Activated gamma-delta T cell (primary cell): Measurements from ENCODE around the gene AADAT.
"Not testable (repeated sequence)": the region's sequence is repeated elsewhere in the genome, so short reads cannot be mapped to it uniquely, and the experiment has no call there.

Experiments
- DNase-seq: peaks from one replicate; lab custom pipeline; 2025; lab: John Stamatoyannopoulos, UW

AADAT gene

DNA sequence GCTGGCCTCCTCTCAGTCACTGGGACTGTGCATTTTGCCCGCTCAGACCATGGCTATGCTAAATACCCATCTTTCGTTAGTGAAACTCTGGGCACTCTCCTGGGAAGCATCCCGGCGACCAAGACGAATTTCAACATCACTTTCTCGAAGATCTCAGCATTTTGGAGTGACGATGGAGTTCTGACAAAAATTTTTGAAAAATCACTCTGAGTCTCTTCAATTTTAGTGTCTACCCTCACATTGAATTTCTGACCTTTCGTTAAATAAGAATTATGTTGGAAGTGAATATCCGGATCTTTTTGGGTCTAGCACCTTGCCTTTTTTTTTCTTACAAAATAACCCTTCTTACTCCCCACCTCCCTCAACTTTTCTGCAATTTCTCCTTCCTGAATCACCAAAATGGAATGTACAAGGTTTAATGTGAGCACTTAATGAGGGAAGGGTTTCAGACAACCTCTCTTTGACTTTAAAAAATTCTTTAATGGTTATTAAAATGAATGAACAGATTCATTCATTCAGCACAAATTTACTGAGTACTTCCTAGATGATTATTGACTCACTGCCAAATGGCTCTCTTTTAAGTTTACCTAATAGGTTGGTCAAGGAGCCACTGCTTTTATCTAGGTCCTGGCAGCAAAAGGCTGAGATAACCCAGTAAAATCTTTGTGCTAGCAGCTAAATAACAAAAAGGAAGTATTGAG, 746 bp upstream of the AADAT start:
- no peak for DNase-seq

DNA sequence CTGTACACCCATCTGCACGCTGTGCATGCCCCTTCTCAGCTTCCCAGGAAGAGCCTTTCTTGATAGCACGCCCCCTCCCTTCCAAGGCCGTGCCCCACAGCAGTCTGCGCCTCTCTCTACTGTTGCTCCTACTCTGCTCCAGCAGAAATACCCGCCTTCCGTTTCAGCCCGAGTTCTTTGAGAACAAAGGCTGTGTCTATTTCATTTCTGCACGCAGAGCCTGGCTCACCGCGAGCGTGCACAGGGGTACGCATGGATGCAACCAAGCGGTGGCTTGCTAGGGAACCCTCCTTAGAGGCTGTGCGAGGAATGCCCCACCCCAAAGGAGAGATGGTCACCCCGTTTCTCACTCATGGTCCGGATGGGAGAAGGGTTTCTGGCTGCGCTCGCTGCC, 485 bp downstream of the AADAT start:
- DNase-seq, result no peak

DNA sequence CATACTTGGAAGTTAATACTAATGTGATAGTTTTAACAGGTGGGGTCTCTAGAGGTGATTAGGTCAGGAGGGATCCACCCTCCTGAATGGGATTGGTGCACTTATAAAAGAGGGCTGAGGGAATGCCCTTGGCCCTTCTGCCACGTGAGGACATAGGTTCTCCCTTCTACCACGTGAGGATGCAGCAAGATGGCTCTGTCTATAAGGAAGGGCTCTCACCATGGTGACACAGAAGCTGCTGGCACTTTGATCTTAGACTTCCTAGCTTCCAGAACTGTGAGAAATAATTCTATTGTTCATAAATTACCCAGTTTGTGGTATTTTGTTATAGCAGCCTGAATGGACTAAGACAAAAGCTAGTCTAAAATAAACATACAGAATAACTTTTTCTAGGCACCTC, 1.0 kb downstream of the AADAT start:
- no peak for DNase-seq

DNA sequence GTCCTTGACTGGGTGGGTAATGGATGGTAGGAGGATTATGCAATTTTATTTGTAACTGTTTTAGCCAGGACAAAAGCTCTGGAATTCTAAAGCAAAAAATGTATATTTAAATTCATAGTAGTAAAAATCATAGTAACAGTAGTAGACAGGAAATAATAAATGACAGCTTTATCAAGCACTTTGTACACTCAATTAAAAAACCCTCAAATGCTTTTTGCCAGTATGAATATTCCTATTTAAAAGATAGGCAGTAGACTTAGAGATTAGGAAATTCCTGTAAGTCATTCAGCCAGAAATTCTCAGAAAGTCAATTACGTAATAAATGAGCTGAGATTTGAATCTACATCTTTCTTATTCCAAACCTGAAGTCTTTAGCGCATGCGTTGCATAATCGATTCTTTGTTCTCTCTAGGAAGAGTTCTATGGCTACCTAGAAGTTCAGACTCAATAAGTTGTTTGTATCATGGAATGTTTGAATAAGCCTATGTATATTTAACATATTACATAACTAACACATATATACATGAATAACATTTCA, 2.5 kb downstream of the AADAT start:
- DNase-seq, result no peak

DNA sequence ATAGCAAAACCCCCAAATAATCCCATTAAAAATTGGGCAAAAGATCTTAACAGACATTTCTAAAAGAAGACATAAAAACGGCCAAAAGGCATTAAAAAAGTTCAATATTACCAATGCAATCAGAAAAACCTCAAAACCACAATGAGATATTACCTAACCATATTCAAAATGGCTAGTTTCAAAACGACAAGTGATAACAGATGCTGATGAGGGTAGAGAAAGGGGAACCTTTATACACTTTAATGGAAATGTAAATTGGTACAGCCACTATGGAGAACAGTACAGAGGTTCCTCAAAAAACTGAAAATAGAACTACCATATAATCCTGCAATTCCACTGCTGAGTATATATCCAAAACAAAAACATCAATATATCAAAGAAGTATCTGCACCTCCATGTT, 6.2 kb downstream of the AADAT start:
- no peak for DNase-seq

DNA sequence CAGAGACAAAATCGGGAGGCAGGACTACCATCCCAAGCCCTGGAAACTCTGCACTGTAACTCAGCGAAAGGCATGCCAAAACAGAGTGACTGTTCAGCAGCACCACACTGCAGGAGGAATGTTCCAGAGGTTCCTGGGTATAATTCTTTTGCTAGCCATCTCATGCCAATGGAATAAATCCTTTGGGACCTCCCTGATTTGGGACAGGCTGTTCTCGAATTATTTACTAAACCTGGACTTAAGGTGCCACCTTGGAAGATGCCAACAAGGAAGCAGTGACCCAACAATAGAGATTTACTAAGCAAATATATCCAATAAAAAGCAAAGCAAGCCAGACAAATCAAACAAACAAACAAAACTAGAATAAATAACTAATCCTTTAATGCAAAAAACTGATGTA, 9.3 kb downstream of the AADAT start:
- DNase-seq, result no peak

DNA sequence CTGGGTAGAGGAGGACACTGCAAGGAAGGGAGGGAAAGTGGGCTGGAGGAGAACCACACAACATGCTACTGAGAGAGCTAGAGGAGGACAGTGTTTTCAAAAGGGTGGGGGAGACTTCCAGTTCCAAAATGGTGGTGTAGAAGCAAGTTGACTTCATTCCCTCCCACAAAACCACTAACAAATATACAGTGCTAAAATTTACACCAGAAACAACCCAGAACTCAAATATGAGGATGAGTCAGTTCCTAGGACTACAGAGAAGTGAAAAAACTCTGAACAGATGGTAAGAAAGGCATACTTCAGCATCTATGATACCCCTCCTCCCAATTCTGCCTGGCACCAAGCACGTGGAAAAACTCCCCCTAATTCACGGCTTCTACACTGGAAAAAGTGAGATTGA, 9.8 kb downstream of the AADAT start:
- DNase-seq, result no peak

DNA sequence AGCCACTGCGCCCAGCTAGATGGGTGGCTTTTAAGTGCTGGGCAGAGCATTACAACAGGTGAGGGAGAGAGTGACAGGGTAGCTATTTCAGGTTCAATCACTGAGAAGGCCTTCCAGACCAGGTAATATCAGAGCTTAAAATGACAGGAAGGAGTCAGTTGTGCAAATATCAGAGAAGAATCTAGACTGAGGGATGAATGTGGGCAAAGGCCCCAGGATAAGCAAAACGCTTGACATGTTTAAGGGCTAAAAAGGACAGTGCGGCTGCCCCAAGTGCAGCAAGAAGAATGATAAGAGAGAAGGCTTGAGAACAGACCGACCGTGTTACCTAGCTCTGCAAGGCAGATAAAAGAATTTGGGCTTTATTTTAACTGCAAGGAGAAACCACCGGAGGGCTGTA, 18.6 kb downstream of the AADAT start:
- no peak for DNase-seq

DNA sequence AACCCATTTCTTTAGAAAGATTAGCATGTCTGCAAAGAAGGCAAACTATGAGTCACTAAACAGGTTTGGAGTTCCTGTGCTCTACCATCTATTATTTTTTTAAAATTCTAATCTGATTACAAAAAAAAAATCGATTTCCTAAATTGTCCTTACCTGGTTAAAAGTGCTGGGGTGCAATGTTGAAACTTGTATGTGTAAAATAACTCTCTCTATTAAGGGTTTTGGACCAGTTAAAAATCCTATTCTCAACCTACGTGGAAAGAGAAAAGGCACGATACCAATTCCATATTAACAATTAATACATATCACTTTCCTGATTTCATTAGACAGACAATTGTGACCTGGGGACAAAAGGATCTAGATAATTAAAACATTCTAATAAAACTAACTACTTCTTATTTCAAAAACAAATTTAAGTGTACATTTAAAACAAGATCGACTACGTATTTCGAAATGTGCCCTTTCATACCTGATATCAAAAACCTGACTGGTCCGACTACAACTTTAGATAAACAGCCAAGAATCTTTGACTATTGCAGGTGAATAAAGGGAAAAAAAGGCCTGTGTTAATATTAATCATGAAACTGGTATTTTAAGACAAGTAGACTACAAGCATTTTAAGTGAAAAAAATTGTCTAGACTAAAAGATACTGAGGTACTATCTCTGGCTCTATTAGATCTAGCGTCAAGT, 21.2 kb downstream of the AADAT start:
- DNase-seq, result no peak

DNA sequence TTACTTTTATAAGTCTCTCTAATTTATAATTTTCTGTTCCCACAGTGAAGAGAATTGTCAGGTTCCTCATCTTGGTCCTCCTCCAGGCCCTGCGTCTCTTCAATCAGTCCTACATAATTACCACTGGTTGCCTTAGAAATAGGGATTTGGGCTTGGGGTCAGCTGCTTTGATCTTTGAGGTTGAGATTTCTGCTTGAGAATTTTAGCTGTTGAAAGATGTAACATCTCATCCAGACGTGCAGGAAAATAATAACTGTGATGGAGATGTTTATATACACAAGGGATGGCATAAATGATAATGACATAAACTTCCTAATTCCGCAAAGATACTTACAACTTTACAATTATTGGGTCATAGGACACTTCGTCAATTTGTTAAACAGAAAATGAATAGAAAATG, 30.3 kb downstream of the AADAT start:
- DNase-seq, result no peak

DNA sequence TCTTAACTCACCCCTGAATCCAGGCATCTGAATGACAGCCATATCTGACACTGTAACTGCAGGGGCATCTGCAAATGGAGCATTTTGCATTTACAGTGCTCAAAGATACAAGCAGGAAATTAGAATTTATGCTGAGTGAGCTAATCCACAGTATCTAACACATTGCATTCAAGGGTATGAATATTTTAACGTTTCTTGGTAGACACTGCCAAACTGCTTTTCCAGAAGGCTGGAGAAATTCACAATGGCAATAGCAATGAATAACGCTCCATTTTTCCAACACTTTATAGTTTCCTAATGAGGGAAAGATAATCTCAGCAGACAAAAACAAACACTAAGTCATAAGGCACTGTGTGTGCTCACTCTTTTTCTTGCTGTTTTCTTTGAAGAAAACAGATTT, 30.9 kb downstream of the AADAT start:
- DNase-seq, result no peak

DNA sequence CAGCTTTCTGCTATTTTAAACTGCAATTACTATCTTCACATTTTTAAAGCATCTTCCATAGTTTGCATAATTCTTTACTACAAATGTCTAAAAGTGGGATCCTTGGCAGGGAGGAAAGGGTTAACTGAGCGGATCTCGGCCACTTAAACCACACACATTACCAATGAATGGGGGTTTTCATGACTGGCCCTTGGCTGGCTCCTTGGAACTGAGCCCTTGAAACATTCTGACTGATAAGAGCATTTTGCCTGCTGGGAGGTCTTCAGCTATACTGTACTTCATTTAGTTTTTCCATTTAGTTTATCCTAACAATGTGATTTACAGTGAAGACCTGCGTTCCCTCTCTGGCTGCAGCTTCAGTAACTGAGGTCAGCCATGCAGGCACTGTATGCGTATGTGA, 31.9 kb downstream of the AADAT start:
- no peak for DNase-seq

DNA sequence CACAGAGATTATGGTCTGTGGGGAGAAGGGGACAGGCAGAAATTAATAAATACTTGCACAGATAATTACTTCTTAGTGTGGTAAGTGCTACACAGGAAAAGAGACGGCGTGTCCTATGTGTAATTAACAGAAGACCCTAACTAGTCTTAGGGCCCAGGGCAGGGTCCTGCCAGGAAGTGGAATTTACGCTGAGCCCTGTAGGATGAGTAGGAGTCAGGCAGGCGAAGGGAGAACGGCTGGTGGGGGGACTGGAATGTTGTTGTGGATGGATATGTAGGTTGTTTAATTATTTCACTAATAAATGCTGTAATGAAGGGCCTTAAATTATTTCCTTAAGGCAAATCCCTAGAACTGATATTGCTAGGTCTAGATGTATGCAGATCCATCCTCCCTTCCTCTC, 36.8 kb downstream of the AADAT start:
- no peak for DNase-seq

DNA sequence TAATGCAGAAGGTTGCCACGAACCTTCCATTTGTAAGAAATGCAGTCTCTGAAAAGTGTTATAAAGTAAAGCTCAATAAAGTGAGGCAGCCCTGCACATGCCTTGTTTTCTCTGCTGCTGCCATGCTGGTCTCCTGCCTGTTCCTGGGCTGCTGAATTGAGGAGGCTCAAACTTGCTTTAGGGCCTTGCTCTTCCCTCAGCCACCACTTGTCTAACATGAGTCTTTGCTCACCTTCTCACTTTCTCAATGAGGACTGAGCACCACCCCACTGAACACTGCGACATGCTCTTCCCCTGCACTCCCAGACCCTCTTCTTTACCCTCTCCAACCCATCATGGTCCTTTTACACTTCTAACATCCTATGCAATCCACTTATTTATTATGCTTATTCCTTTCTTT, 38.4 kb downstream of the AADAT start:
- no peak for DNase-seq

DNA sequence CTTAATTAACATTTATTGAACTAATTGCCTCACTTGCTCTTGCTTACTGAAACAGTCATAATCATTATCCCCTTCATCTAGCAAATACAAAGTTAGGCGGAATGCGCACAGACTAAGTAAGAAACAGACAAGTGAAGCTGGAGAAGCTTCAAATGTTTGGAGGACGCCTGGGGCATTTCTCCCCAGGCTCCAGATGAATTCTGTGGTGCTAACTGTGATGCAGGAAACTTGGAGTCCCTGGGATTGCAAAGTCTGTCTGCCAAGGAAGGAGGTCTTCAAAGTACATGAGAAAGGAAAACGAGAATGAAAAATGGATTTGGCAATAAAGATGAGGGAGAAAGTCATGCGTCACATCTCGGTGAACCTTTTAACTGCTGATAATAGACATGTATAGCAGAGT, 40.0 kb downstream of the AADAT start:
- no peak for DNase-seq

DNA sequence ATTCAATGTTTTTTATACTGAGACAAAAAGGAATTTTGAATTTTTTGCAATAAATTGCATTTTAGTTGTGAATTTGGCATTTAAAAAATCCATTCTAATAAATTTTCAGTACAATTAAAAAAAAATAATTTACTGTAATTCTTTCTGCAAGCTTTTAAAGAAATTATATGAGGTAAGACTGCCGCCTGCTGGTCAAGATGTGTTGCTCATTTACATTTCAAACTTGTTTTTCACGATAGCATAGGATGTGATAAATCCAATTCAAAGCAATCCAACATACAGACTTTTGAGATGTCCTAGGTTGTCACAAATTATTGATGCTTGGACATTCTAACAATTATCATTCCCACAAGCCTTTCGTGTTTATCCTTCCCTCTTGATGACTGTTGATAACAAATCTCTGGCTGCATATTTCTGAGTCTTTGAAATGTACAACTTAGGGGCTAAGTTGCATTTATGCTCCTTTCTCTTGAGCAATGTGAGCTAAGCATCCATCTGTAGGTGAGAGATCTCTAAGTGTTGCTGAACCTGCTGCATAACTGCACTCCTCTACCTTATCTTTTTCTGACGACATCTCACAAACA, 41.9 kb downstream of the AADAT start:
- no peak for DNase-seq

DNA sequence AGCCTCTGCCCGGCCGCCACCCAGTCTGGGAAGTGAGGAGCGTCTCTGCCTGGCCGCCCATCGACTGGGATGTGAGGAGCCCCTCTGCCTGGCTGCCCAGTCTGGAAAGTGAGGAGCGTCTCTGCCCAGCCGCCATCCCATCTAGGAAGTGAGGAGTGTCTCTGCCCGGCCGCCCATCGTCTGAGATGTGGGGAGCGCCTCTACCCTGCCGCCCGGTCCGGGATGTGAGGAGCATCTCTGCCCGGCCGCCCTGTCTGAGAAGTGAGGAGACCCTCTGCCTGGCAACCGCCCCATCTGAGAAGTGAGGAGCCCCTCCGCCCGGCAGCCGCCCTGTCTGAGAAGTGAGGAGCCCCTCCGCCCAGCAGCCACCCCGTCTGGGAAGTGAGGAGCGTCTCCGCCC, 43.6 kb downstream of the AADAT start:
- DNase-seq, result not testable (repeated sequence)

DNA sequence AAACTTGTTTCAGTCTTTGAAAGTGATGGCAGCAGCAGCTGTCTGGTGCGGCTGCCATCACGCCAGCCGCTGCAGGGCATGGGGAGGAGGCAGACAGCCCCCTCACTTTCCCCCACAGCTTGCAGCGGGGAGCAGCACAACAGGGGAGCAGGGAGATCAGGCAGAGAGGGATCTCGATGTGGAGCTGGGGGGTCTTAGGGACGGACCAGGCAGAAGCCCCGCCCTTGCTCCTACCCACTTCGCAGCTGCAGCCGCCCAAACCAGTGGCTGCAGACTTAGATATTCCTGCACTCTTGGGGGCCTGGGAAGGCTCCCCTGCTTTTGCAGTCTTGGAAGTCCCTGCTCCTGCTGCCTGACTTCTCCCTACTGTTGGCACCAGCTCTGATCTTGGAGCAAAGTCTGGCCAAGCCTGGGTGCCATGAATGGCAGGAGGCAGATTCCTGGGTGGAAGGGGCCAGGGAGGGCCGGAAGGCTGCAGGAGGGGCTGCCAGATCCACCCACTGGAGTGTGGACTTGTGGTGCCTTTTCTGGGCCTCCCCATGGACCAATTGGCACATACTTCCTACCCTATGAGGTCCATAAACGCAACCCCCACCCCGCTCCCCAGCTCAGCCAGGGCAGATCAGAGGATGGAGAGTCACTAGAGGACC, 49.6 kb downstream of the AADAT start:
- no peak for DNase-seq

DNA sequence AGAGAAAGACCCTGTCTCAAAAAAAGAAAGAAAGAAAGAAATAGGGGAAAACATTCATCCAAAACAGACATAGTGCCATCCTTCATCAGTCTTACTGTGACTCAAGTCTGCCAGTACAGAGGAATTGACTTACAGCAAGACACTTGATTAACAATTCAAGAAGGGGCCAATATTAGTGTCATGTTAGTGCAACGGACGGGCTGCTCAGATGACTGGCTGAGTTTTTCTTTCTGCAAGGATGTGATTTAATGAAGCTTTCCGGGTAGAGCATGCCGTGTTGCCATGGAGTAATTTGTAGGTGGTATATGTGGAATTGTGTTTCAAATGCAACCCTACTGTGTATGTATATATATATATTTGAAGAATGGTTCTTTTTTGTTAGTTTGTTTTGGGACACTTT, 51.0 kb downstream of the AADAT start:
- no peak for DNase-seq

DNA sequence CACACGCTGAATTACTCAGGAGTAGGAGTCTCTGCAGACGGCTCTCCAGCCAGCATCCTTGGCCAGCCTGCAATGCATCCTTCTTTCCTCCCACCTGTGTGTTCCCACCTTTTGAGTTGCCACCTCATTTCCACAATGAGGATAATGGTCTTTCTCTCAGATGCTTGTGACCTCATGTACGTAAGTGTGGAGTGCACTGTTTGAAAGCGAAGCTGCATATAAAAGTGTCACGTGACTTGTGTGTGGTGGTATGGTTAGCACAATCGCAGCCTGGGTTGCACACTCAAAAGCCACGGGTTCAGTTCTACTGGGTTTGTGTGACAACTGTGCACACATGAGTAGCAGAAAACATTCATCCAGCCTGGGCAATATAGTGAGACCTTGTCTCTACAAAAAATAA, 51.5 kb downstream of the AADAT start:
- DNase-seq, result no peak

DNA sequence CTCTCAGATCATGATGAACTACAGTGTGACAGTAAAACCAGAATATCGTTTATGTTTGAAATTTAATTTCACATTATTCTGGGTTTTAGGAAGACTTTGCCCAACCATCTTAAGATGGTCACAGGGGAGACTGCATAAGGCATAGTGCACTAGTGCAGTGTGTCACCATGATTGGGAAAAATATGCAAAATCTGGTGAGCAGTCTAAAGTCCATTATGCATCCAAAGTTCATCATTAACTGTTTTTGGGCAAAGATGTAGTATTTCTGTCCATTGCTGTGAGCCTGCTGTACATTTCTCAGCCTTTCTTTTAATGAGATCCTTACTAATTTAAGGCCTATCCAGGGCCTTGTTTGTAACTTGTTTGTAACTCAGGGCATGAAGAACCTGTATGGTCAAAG, 52.3 kb downstream of the AADAT start:
- DNase-seq, result no peak

DNA sequence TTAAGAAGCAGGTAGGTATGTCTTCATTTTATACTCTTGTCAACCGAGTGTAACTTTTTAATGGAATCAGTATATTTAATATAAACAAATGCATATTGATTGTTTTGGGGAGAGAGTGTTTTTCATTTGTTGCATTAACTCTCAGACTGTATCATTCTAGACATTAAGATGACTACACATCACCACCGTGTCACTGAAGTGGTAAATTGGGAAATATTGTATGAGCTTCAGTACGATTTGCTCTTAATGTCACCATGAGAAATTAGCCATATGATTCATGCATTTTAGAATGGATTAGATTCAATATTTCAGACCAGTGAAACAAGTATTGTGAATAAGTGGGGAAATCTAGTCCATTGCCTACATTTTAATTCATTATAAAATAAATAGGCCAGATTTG, 53.9 kb downstream of the AADAT start:
- DNase-seq, result no peak

DNA sequence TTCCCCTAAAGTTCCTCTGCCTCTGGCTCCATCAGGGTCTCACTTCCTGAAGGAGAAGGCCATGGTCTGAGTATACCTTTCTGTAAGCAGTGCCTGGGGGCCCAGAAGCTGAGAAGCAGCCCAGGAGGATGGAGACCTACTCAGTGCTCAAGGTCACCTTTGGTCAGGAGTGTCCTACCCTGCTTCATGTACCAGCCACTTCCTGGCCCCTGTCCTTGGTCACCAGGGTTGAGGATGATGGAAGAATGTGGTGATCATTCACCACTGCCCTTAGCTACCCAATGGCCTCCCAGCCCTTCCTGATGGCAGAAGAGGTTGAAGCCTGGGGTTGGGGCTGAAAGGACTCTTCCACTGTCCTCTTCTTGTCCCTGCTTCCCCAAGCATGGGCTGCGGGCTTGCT, 54.5 kb downstream of the AADAT start:
- no peak for DNase-seq
